ENCODE data around the gene C16orf92.
A peak's percentile ranks its signal among the peaks of the same experiment; 100 is the strongest.
"Not testable (repeated sequence)": the region's sequence is repeated elsewhere in the genome, so short reads cannot be mapped to it uniquely, and the experiment has no call there.

The C16orf92 gene

DNA sequence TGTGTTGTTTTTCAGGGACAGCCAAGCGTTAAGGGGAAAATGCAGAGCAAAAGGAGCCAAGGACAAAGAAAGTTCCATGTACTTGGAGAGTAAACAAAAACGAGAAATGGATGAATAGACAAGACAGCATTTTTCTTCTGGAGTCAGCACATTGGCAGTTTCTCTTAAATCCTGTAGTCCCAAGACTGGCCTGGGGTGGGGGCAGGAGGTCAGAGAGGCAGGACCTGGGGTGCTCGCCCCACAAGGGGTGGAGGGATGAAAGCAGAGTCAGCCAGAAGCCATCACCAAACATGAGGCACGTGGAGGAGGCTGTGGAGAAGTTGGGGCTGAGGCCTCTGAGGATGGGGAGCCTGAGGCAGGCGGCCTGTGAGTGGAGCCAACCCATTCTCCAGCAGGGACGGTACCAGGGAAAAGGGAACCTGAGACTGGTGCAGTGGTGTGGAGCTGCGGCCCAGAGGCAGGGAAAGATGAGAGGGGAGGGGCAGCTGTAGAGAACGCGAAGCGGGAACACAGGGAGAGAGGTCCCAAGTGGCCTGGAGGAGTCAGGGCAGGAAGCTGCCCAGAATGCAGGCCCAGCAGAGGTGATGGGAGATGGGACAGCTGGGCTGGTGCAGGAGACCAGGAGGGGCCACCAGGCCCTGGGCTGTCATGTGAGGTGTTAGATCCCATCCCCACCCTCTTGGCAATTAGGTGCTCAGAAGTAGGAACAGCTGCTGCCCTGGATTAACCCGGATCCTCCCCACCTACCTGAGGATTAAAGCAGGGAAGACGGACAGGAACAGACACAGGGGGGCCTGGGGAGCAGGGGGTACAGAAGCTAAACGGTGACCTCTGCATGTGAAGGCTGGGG is 4.8 kb downstream of the C16orf92 start:
- DNase-seq (ENCODE audit: low spot score), result no peak

- DNase-seq (ENCODE audit: low spot score), result no peak
Observed at GRCh38 chr16:30028438-30029076, 5.6 kb downstream of the C16orf92 start.

DNA sequence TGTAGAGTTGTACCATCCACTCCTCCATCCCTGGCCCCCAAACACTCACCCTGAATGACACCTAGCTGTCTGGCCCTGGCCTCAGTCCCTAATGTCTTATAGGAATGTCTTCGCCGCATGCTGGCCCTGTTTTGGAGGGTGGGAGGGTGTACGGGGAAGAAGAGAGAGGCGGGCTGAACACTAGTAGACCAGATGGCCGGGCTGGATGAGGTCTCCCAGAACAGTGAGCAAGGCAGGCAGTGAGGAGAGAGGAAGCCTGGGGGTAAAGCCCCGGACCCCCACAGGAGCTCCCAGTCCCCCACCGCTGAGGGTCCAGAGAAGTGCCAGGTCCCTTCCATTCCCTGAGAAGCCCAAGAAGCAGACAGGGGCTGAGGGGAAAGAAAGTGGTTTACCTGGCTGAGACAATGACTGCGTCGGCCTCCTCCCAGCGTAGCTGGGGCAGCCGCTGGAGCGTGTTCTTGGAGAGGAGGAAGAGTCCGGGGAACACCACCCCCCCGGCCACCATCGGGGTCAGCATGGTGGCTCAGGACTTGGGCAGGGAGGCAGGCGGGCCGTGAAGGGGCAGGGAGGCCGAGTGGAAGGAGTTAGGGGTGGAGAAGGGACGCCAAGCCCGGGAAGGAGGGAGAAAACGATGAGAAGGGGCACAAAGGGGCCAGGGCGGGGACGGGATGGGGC is 7.2 kb downstream of the C16orf92 start:
- no peak for DNase-seq (ENCODE audit: low spot score)

GRCh38 chr16:30030841-30031413 is 7.9 kb downstream of the C16orf92 start, which contains the start of gene TLCD3B:
TSS of gene TLCD3B (minus strand) at chr16:30031271. CDS start at chr16:30030527, 744 bp downstream.
- no peak for DNase-seq (ENCODE audit: low spot score)

DNA sequence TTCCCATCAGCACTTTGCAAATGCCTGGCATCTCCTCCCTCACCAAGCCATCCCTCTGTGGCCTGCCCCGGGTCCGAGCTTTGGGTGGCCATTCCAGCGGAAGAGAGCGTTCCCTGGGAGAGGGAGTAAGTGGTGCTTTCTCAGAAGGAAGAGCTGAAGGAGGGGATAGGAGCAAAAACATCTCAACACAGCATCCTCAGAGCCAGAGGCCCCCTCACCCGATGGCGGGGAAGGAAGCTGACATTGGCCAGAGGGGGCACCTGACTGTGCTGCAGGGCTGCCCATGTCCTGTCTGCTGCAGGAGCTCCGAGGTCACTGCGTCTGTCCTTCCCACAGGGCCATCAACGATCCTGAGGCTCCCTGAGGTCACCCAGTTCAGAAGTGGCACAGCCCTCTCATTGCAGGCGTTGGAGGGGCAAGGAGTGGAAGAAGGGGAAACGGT is 8.5 kb downstream of the C16orf92 start:
- no peak for DNase-seq (ENCODE audit: low spot score)

- DNase-seq (ENCODE audit: low spot score), result peak; percentile 71
Observed at GRCh38 chr16:30032083-30032819, 9.3 kb downstream of the C16orf92 start.

- DNase-seq (ENCODE audit: low spot score), result no peak
Observed at GRCh38 chr16:30033270-30033669, 10.3 kb downstream of the C16orf92 start.

DNA sequence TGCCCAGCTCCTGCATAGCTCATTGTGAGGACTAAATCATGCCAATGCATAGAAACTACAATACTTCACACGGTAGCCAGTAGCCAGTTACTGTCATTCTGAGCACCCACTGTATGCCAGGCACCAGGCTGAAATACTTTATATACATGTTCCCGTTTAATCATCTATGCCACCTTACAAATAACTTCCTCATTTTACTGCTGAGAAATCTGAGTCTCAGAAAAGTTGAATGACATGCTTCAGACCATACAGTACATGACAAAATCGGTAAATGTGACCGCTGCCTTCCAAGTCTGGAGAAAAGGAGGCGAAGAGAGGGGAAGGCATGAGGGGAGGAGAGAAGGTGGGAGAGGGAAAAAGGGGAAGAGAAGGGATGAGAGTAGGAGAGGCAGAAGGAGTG is 17.2 kb downstream of the C16orf92 start:
- DNase-seq (ENCODE audit: low spot score), result no peak

GRCh38 chr16:30040690-30041089 is 17.7 kb downstream of the C16orf92 start:
- DNase-seq (ENCODE audit: low spot score), result not testable (repeated sequence)

- no peak for DNase-seq (ENCODE audit: low spot score)
Observed at GRCh38 chr16:30041841-30042240, 18.8 kb downstream of the C16orf92 start.

GRCh38 chr16:30046178-30046577 is 23.2 kb downstream of the C16orf92 start:
- DNase-seq (ENCODE audit: low spot score), result no peak

DNA sequence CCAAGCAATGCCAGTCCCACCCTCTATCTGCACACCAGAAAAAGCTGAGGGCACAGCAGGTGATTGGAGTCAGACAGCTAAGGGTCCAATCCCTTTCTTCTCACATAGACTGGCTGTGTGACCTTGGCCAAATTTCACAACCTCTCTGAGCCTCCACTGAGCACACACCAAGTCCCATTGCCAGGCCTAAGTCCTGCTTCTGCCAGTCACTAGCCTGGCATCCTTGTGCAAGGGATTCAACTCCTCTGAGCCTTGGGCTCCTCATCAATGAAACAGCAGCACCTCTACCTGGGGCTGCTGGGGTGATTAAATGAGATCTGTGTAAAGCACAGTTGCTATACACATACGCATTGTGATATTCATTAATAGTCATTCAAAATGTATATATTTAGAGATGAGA is 23.6 kb downstream of the C16orf92 start:
- DNase-seq (ENCODE audit: low spot score), result no peak

DNA sequence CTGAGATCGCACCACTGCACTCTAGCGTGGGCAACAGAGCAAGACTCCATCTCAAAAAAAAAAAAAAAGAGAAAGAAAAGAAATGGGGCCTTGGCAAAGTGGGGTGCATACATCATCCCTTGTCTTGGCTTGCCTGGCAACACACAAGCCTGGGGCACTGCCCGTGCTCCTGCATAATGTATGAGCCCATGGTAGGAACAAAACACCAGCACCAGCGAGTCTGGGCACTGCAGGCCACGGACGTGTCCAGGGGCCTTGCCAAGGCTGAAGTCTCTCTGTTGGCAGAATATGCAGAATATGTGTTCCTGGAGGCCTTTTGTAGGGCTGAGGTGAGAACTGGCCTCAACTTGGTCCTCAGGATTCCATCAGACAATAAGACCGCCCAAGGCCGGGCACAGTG is 26.9 kb downstream of the C16orf92 start:
- DNase-seq (ENCODE audit: low spot score), result no peak

DNA sequence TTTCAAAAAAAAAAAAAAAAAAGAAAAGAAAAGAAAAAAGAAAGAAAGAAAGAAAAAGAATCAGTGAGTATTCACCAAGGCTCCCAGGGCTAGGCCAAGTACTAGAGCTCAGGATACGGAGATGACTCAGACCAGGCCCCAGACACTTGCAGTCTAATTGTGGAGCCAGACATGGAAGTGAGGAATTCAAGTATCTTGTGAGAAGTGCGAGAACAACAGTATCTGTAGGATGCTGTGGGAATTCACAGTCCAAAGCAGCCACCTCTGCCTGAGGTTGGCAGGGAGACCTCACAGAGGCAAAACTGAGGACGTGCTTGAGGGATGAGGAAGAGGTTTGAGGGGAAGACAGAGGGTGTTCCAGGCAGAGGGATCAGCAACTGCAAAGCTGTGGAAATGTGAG is 28.5 kb downstream of the C16orf92 start:
- DNase-seq (ENCODE audit: low spot score), result no peak

DNA sequence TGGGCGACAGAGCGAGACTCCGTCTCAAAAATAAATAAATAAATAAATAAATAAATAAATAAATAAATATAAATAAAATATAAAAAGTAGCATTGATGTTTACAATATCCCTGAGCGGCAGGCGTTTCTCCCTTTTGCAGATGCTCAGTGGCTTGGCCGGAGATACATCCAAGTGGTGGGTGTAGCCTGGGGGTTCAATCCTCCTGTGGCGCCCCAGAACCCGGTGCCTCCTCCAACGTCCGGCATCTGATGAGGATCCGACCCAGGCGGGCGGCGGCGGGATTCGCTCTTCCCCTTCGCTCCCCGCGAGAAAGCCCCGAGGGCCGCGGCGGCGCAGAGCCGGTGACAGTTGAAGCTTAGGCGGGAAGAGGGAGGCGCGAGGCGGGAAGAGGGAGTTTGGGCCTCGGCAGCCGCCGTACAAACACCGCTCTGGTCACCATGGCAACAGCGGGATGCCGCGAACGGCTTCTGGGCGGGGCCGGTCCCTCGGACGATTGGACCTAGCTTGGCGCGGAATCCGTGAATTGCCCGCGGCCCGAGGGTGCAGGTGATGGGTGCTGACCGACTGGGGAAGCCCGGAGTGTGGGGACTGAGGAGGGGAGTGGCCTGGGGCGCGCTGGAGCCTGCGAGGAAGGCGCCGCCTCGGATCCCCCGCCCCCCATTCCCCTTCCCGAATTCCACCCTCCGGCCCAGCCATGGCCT is 29.8 kb downstream of the C16orf92 start:
- DNase-seq (ENCODE audit: low spot score), result peak; percentile 94

DNA sequence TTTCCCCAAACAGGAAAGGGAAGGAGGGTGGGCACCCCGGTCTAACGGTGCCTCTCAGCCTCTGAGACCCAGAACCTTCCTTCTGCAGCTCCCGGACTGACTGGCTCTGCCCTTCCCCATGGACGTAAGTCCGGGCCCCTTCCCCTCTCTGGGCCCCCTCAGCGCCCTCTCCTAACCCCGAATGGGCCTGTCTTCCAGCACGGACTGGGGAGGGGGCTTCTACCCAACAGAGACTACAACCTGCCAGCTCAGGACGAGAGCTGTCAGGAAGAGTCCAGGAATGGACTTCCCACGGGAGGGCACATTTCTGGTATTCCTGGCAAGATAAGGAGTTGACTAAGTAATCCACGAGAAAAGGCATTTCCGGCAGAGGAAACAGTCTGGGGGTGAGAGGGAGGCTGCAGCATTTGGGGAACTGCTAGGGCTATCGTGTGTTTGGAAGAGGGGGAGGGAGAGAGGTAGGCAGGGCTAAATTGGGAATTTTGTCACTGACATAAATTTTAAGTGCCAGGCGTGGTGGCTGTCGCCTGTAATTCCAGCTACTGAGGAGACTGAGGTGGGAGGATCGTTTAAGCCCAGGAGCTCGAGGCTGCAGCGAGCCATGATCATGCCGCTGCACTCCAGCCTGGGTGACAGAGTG is 30.5 kb downstream of the C16orf92 start:
- no peak for DNase-seq (ENCODE audit: low spot score)

DNA sequence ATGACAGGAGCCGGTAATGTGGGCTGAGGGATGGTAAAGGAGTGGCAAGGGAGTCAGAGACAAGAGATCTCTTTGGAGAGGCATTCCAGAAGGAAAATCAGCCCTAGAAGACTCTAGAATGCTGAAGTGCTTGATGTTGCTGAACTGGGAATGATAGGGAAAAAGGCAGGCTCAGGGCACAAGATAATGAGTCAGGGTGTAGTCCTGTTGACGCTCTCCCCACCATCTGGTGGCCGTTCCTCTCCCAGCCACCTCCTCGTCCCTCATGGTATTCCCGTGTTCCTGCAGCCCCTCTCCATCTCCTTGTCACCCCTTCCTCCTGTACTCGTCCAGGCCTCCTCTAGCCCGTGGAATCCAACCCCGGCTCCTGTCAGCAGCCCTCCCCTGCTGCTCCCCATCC is 31.5 kb downstream of the C16orf92 start:
- DNase-seq (ENCODE audit: low spot score), result no peak

DNA sequence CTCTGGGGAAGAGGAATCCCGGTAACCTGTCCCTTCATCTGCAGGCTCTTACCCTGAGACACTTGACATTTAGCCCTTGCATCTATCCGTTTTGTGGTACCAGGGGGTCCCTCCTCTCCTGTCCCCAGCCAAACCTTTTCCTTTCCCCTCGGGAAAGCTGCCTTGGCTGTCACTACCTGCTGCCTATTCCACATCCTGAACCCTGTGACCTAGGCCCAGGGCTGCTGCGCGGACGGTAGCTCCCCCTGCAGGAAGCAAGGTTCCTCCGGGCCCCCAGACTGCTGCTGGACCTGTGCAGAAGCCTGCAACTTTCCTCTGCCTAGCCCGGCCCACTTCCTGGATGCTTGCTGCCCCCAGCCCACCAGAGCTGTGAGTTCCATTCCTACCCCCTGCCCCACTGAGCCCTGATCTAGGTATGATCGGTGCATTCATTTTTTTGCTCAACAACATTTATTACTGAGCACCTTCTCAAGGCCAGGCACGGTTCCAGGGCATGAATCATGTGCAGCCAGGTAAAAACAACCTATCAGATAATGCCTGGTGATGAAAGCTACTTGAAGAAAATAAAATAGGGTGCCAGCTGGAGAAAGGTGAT is 32.1 kb downstream of the C16orf92 start:
- DNase-seq (ENCODE audit: low spot score), result peak; percentile 55

GRCh38 chr16:30060346-30060745 is 37.3 kb downstream of the C16orf92 start:
- DNase-seq (ENCODE audit: low spot score), result no peak

All from activated CD4-positive, alpha-beta T cell treated with anti-CD3 and anti-CD28 coated beads, Interleukin-2, Interleukin-4, amounts not matched to agents 100 ng/mL and 50 ng/mL, durations not matched to agents 16 hours and 8 hours (primary cell).